OCI-LY1 (cell line): ENCODE data around the gene TGM4.

ENCODE experiments used
- H2AFZ ChIP-seq: fragments of 200-600 bp; sonication (generic), shearing (Covaris generic); 2 replicates; pipeline ENCODE4 v1.6.0; 2014; ENCODE audit warnings: antibody characterized with exemption, mild to moderate bottlenecking, low read length
- H3F3A ChIP-seq: fragments of 200-600 bp; sonication (generic), shearing (Covaris generic); 2 replicates; pipeline ENCODE4 v1.6.0; 2014; ENCODE audit warnings: mild to moderate bottlenecking, antibody characterized with exemption, low read length, moderate library complexity; ENCODE audit not compliant: insufficient read depth
- H3K27ac ChIP-seq: fragments of 200-600 bp; sonication (generic); 2 replicates; pipeline ENCODE4 v1.5.1; 2014; ENCODE audit warnings: low read length, mixed run types, mild to moderate bottlenecking, low read depth; ENCODE audit not compliant: poor library complexity, severe bottlenecking
- H3K27me3 ChIP-seq: fragments of 200-600 bp; sonication (generic); 2 replicates; pipeline ENCODE4 v1.6.0; 2014; ENCODE audit warnings: antibody characterized with exemption, mild to moderate bottlenecking, low read length, moderate library complexity; ENCODE audit not compliant: insufficient read depth
- H3K36me3 ChIP-seq: fragments of 200-600 bp; sonication (generic); 2 replicates; pipeline ENCODE4 v1.6.1; 2014; ENCODE audit warnings: mild to moderate bottlenecking, antibody characterized with exemption, low read length, moderate library complexity, mixed read lengths; ENCODE audit not compliant: insufficient read depth
- H3K4me1 ChIP-seq: fragments of 200-600 bp; sonication (generic); 2 replicates; pipeline ENCODE4 v1.5.1; 2014; ENCODE audit warnings: mild to moderate bottlenecking, low read length, moderate library complexity; ENCODE audit not compliant: insufficient read depth, severe bottlenecking
- H3K4me2 ChIP-seq: fragments of 200-600 bp; sonication (generic), shearing (Covaris generic); 2 replicates; pipeline ENCODE4 v1.6.1; 2014; ENCODE audit warnings: low read length
- H3K4me3 ChIP-seq: fragments of 200-600 bp; sonication (generic); 2 replicates; pipeline ENCODE4 v1.5.1; 2014; ENCODE audit warnings: low read length, low read depth, mild to moderate bottlenecking, mixed read lengths; ENCODE audit not compliant: poor library complexity, severe bottlenecking
- H3K79me2 ChIP-seq: fragments of 200-600 bp; shearing (Covaris generic); 2 replicates; pipeline ENCODE4 v1.6.1; 2016; ENCODE audit warnings: mixed run types, low read length, mixed read lengths; ENCODE audit not compliant: insufficient read depth
- H3K9ac ChIP-seq: fragments of 200-600 bp; sonication (generic), shearing (Covaris generic); 2 replicates; pipeline ENCODE4 v1.6.1; 2014; ENCODE audit warnings: mild to moderate bottlenecking, low read length, mixed read lengths
- H3K9me2 ChIP-seq: fragments of 200-600 bp; sonication (generic), shearing (Covaris generic); 2 replicates; pipeline ENCODE4 v1.6.1; 2014; ENCODE audit warnings: low read depth, mild to moderate bottlenecking, low read length, mixed read lengths
- H3K9me3 ChIP-seq: fragments of 200-600 bp; shearing (Covaris generic); 2 replicates; pipeline ENCODE4 v1.6.1; 2014; ENCODE audit warnings: low read length, mixed read lengths
- H4K20me1 ChIP-seq: fragments of 200-600 bp; sonication (generic), shearing (Covaris generic); 2 replicates; pipeline ENCODE4 v1.6.0; 2016; ENCODE audit warnings: mild to moderate bottlenecking, low read length; ENCODE audit not compliant: insufficient read depth
- CTCF ChIP-seq: fragments of 200-600 bp; sonication (generic), shearing (Covaris generic); IDR thresholded peaks from 2 replicates; pipeline ENCODE4 v1.5.1; 2017; ENCODE audit warnings: mild to moderate bottlenecking, antibody characterized with exemption, low read length, moderate library complexity, mixed read lengths
- EZH2 ChIP-seq: fragments of 200-600 bp; sonication (generic), shearing (Covaris generic); IDR thresholded peaks from 2 replicates; pipeline ENCODE4 v1.8.0; 2017; ENCODE audit warnings: borderline replicate concordance, mixed run types, mild to moderate bottlenecking, antibody characterized with exemption, low read length, moderate library complexity, mixed read lengths

TGM4 gene

DNA sequence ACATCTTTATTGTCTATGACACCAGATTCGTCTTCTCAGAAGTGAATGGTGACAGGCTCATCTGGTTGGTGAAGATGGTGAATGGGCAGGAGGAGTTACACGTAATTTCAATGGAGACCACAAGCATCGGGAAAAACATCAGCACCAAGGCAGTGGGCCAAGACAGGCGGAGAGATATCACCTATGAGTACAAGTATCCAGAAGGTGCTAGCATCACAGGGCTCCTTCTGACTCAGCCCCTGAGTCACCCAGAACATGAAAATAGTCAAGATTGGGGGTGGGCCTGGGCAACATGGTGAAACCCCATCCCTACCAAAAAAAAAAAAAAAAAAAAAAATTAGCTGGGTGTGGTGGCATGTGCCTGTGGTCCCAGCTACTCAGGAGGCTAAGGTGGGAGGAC lies 32.6 kb downstream of the TGM4 start:
- Histone ChIP-seq H3K27me3 (no peaks in the 10 kb centered on the region; the same call in 1 of the 2 replicates), H3K9ac (no peak overlapping the region), H3K4me2 (no peak overlapping the region), H3F3A (no peaks in the 10 kb centered on the region), H3K4me3 (no peak overlapping the region), H3K9me3 (no peaks in the 10 kb centered on the region; the same call in 1 of the 2 replicates), H4K20me1 (no peaks in the 10 kb centered on the region), H2AFZ (no peak overlapping the region), H3K9me2 (no peaks in the 10 kb centered on the region), H3K36me3 (no peaks in the 10 kb centered on the region), H3K27ac (no peak overlapping the region), H3K79me2 (no peaks in the 10 kb centered on the region), H3K4me1 (no peaks in the 10 kb centered on the region)
- no peak for TF ChIP-seq EZH2
- no peak for TF ChIP-seq CTCF

GRCh38 chr3:44907612-44908011 lies 33.2 kb downstream of the TGM4 start:
- no peaks in the 10 kb centered on the region for H3K36me3 ChIP-seq
- no peak overlapping the region for H3K4me2 ChIP-seq
- H3F3A ChIP-seq: no peaks in the 10 kb centered on the region
- no peak for TF ChIP-seq EZH2
- no peak for TF ChIP-seq CTCF
- no peaks in the 10 kb centered on the region for H4K20me1 ChIP-seq
- H3K9me3 ChIP-seq: no peaks in the 10 kb centered on the region; the same call in 1 of the 2 replicates
- no peaks in the 10 kb centered on the region for H3K9me2 ChIP-seq
- no peak overlapping the region for H3K27ac ChIP-seq
- H3K9ac ChIP-seq: no peak overlapping the region
- no peak overlapping the region for H3K4me3 ChIP-seq
- no peaks in the 10 kb centered on the region; the same call in 1 of the 2 replicates for H3K27me3 ChIP-seq
- H3K4me1 ChIP-seq: no peaks in the 10 kb centered on the region
- H2AFZ ChIP-seq: no peak overlapping the region
- H3K79me2 ChIP-seq: no peaks in the 10 kb centered on the region

DNA sequence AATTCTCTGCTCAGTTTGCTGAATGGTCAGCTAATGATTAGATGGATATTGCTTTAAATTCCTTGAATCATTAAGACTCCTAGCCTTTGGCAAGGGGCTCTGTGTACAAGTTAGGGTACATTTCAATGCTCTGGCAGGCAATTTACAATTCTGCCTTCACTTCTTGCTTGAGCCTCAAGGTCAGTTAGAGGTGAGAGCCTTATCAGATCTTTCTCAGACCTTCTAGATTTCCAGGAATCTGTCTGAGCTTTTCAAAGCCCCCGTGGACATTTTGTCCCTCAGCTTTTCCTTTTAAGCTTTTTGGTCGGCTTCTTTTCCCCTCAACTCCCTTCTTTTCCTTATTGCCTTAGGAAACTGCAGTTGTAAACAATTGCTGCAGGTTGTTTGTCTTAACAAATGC lies 34.7 kb downstream of the TGM4 start:
- Histone ChIP-seq H3K4me3 (no peak overlapping the region), H3K4me2 (no peak overlapping the region), H2AFZ (no peak overlapping the region), H3K79me2 (no peaks in the 10 kb centered on the region), H3K9me2 (no peaks in the 10 kb centered on the region), H3K27me3 (no peaks in the 10 kb centered on the region; the same call in 1 of the 2 replicates), H3K9ac (no peak overlapping the region), H3K9me3 (no peaks in the 10 kb centered on the region; the same call in 1 of the 2 replicates), H3K4me1 (no peaks in the 10 kb centered on the region), H3K27ac (no peak overlapping the region), H3K36me3 (no peaks in the 10 kb centered on the region), H4K20me1 (no peaks in the 10 kb centered on the region), H3F3A (no peaks in the 10 kb centered on the region)
- TF ChIP-seq CTCF (no peak), EZH2 (no peak)
